A549 treated with CORT108297 at 1 μM for 4 hours (cell line): ENCODE data around the gene GTF2A1. TPM values are rescaled to one million over a fixed set of nuclear protein-coding genes. Genes with fewer than 3 reads are reported as not detected.

Experiments
- total RNA-seq: library from RNA; stranded (reverse); fragments of 200-300 nt; extraction: Qiagen RNA extraction; gene quantifications from 5 replicates; pipeline ENCODE4 v1.2.3, GENCODE V29; 2022

GTF2A1 gene
- 11.0 to 15.7 TPM (median 12.8 TPM) in 5 replicates for total RNA-seq

GRCh38 chr14:81220830-81221578 lies at the start of gene GTF2A1:
TSS of gene GTF2A1 (minus strand) at chr14:81220959. CDS start at chr14:81220518, 441 bp downstream.

Other genes with a start within 250 kb of the GTF2A1 start
- 0.53 to 1.0 TPM (median 0.65 TPM) in 5 replicates for gene STON2, start 179.4 kb upstream of the GTF2A1 start, total RNA-seq